GM21717 (cell line): ENCODE measurements around the gene HORMAD2.
"Not testable (repeated sequence)": the region's sequence is repeated elsewhere in the genome, so short reads cannot be mapped to it uniquely, and the experiment has no call there.

ENCODE experiments used
- ATAC-seq: cut with Tn5 transposase; IDR thresholded peaks from one replicate; pipeline ENCODE4 v1.9.1; 2021; ENCODE audit warnings: mild to moderate bottlenecking, moderate library complexity; ENCODE audit not compliant: unreplicated experiment

HORMAD2 gene

GRCh38 chr22:30187529-30188407, 107.5 kb downstream of the HORMAD2 start:
- ATAC-seq = no peak

GRCh38 chr22:30188911-30189310, 108.6 kb downstream of the HORMAD2 start:
- no peak for ATAC-seq

GRCh38 chr22:30190574-30190973, 110.3 kb downstream of the HORMAD2 start:
- no peak for ATAC-seq

GRCh38 chr22:30191040-30191701, 110.9 kb downstream of the HORMAD2 start:
- ATAC-seq = no peak

- no peak for ATAC-seq
These were observed 112.2 kb downstream of the HORMAD2 start for GRCh38 chr22:30192427-30192826.

GRCh38 chr22:30193031-30193775, 112.9 kb downstream of the HORMAD2 start:
- ATAC-seq = no peak

GRCh38 chr22:30195245-30196140, 115.2 kb downstream of the HORMAD2 start:
- no peak for ATAC-seq

- ATAC-seq = no peak
These were observed 116.0 kb downstream of the HORMAD2 start for GRCh38 chr22:30196141-30196879.

- ATAC-seq = no peak
These were observed 116.6 kb downstream of the HORMAD2 start for GRCh38 chr22:30196880-30197336.

- ATAC-seq = no peak
These were observed 117.1 kb downstream of the HORMAD2 start for GRCh38 chr22:30197389-30197788.

GRCh38 chr22:30198152-30198825, 118.0 kb downstream of the HORMAD2 start:
- no peak for ATAC-seq

GRCh38 chr22:30198921-30199320, 118.7 kb downstream of the HORMAD2 start:
- no peak for ATAC-seq

GRCh38 chr22:30200905-30201304, 120.6 kb downstream of the HORMAD2 start:
- not testable (repeated sequence) for ATAC-seq

GRCh38 chr22:30201945-30202344, 121.7 kb downstream of the HORMAD2 start:
- no peak for ATAC-seq

GRCh38 chr22:30202531-30203006, 122.3 kb downstream of the HORMAD2 start:
- no peak for ATAC-seq

- no peak for ATAC-seq
These were observed 123.9 kb downstream of the HORMAD2 start for GRCh38 chr22:30204015-30204741.

- no peak for ATAC-seq
These were observed 124.5 kb downstream of the HORMAD2 start for GRCh38 chr22:30204742-30205111.
